Measurements from ENCODE around the gene EFCAB12.

EFCAB12 gene

DNA sequence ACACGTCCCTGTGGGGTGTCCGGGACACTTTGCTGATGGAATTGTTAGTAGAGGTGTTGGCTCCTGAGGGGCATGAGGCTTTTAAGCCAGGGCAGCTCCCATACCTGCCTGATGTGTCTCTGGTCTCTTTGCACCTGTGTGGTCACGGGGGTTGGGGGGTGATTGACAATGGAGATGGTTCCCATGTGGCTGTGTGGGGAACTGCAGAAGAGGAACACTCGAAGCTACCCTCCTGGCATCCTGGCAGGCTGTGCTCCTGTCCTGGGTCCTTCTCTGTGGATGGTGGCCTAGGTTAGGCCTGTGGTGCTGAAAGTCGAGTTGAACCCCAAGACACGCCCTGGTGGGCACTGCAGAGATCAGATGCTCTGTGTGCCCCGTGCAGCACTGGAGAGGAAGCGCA, 76.4 kb downstream of the EFCAB12 start:
- TF ChIP-seq ZFX (IDR thresholded peaks at IDR 0.05): no peak
- TF ChIP-seq, protein P1, sequence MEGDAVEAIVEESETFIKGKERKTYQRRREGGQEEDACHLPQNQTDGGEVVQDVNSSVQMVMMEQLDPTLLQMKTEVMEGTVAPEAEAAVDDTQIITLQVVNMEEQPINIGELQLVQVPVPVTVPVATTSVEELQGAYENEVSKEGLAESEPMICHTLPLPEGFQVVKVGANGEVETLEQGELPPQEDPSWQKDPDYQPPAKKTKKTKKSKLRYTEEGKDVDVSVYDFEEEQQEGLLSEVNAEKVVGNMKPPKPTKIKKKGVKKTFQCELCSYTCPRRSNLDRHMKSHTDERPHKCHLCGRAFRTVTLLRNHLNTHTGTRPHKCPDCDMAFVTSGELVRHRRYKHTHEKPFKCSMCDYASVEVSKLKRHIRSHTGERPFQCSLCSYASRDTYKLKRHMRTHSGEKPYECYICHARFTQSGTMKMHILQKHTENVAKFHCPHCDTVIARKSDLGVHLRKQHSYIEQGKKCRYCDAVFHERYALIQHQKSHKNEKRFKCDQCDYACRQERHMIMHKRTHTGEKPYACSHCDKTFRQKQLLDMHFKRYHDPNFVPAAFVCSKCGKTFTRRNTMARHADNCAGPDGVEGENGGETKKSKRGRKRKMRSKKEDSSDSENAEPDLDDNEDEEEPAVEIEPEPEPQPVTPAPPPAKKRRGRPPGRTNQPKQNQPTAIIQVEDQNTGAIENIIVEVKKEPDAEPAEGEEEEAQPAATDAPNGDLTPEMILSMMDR (conservative IDR thresholded peaks at IDR 0.05): no peak; the same call in 1 of the 2 replicates
- no peak overlapping the region for H3K27ac ChIP-seq

Measured in C4-2B (cell line).